Stimulated activated CD8-positive, alpha-beta memory T cell treated with anti-CD3 and anti-CD28 coated beads, Interleukin-7, amount 100 ng/mL, for 24 hours (primary cell): ENCODE measurements around the gene PANX2.

ENCODE experiments used
- DNase-seq: peaks from one replicate; pipeline ENCODE4 v3.0.0-alpha.2; 2020; ENCODE audit warnings: low read depth

The PANX2 gene

GRCh38 chr22:50171965-50172421 lies 1.5 kb downstream of the PANX2 start:
- no peak for DNase-seq

GRCh38 chr22:50173311-50173982 lies 2.9 kb downstream of the PANX2 start:
- DNase-seq: no peak

DNA sequence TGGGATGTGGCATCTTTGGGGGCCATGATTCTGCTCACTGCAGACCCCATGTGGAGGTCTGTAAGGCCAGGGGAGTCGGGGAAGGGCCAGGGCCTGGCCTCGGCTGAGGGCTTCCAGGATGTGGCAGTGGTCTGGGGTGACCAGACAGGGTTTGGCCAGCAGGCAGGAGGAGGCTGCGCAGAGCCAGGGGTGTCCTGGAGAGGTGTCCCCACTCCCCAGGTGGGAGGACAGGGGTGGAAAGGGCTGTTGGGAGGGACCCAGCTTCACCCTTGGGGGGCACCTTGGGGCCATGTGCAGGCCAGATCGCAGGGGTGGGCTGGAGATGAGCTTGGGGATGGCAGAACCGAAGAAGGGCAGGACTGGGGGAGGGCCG lies 3.4 kb downstream of the PANX2 start:
- DNase-seq: no peak

DNA sequence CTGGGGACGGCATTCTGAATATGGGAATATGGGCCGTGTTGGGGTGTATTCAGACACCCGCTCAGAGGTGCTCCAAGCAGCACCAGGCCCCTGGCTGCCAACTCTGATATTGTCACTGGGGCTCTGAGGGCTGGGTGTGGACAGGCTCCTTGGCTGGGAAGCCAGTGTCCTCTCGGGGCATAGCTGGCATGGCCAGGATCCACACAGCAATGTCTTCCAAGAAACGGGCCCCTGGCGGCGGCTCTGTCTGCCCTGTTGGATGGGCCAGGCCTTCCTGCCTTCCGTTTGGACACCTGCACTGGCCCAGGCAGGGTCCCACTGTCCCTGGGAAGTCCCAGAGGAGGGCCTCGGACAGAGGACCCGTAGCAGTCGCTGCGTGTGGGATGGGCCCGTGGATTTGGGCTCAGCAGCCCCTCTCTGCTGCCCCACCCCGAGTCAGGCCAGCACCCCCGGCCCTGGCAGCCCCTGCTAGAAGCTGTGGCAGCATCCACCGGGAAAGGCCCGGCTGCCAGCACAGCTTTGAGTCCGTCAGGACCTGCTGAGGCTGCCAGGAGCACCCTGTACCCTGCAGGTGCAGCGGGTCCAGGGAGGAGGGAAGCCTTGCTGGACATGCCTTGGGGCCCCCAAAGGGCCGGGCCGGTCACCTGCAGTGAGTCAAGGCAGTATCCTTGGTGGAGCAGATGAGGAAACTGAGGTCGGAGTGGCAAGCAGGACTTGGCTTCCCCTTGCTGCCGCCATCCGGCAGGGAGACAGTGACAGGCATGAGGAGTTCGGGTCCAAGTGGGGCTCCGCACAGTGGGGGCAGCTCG lies 4.1 kb downstream of the PANX2 start:
- DNase-seq: no peak

GRCh38 chr22:50175191-50175461 lies 4.6 kb downstream of the PANX2 start:
- no peak for DNase-seq

DNA sequence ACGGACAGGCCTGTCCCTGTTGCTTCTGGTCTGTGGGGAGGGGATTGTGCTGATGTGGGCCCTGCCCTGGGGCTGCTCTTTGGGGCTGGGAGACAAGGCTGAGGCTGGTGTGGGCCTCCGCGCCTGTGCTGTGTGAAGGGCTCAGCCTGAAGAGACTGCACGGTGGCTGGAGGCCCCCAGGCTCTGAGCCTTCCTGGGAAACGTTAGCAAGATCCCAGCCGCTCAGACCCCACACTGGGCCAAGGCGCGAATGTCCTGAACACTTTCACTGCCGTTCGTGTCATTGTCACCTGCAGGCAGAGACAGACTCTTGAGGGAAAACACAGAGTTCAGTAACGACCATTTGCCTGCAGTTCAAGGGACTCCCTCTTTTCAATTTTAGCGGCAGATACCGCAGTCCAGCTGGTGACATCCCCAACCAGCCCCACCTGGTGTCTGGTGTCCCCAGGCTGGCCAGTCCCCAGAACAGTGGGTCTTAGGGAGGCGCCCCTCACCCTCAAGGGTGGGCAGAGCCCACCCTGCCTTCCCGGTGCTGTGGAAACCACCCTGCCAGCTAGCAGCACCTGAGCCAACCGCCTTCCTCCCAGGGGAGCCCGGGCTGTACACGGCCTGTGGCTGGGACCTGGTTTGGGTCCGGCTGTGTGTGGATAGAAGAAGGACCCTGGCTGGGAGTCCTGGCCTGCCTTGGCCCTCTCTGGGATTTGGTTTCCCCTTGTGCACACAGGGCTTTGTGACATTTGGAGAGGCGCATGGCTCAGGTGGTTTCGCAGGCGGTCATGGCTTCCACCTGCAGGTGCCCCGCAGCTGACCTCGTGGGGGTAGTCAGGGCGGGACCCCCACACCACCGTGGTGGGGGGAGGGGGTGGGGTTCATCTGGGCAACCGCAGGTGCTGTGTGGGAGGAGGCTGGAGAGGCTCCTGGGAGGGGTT lies 5.7 kb downstream of the PANX2 start:
- DNase-seq: no peak

- DNase-seq: no peak
Observed at GRCh38 chr22:50176850-50177536, 6.5 kb downstream of the PANX2 start.

GRCh38 chr22:50177537-50178470 lies 7.3 kb downstream of the PANX2 start:
- DNase-seq: no peak

- DNase-seq: no peak
Observed at GRCh38 chr22:50178471-50178864, 7.9 kb downstream of the PANX2 start.

- DNase-seq: no peak
Observed at GRCh38 chr22:50178871-50179869, 8.6 kb downstream of the PANX2 start.

DNA sequence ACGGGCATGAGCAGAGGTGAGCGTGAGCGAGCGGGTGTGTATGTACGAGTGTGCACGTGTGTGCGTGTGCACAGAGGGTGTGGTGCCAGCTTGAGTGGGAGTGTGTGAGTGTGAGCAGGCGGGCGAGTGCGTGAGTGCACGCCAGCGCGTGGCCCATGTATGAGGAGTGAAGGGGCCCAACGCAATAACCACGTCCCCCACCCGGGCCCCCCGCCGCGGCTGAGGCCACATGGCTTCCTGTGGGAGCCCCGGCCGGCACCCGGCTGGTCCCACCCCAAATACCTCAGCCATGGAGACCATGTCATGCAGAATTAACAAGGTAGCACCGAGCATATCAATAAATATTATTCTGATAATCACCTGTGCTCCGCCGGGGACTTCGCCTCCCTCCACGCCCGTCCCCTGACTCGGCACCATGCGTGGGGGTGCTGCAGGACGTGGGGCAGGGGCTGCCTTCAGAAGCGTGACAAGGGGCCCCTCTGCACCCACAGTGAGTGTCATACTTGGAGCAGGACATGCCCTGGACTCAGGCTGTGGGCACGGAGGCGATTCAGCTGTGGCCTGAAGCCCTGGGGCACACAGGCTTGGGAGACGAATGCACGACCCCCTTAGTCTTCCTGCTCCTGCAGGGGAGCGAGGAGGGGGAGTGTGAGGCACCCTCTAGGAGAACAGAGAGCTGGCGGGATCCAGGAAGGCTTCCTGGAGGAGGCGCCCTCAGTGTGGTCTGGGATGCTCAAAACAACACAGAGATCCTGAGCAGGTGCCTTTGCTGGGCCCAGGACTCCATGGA lies 9.6 kb downstream of the PANX2 start:
- no peak for DNase-seq

DNA sequence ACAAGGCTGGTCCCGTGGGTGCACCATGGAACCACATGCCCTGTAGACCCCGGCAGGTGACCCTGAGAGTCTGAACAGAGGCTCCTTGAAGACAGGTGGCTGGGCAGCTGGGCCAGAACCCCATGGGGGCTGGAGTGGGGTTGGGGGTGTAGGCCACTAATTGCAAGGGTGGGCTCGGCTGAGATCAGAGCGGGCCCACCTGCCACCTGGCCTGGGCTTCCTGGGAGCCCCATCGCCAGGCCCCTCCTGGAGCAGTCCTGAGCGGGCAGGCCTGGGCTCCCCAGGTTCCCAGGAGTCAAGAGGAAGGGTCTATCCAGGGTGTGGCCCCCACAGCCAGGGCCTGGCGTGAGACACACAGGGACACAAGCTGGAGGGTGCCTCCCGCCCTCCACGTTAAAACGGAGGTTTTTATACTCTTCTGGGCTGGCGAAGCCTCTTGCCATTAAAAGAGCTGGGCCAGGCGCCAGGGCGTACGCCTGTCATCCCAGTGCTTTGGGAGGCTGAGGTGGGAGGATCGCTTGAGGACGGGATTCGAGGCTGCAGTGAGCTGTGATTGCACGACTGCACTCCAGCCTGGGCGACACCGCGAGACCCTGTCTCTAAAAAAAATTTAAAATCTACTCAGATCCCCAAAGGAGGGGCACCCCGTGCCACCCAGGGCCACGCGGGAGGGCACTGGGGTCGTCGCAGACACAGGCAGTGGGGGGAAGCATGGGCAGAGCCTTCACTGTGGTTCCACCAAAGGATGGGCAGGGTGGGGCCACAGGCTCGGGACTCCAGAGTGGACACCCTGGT lies 10.4 kb downstream of the PANX2 start:
- DNase-seq: no peak

- no peak for DNase-seq
Observed at GRCh38 chr22:50182176-50183081, 11.9 kb downstream of the PANX2 start.

GRCh38 chr22:50183141-50183971 lies 12.8 kb downstream of the PANX2 start:
- no peak for DNase-seq

DNA sequence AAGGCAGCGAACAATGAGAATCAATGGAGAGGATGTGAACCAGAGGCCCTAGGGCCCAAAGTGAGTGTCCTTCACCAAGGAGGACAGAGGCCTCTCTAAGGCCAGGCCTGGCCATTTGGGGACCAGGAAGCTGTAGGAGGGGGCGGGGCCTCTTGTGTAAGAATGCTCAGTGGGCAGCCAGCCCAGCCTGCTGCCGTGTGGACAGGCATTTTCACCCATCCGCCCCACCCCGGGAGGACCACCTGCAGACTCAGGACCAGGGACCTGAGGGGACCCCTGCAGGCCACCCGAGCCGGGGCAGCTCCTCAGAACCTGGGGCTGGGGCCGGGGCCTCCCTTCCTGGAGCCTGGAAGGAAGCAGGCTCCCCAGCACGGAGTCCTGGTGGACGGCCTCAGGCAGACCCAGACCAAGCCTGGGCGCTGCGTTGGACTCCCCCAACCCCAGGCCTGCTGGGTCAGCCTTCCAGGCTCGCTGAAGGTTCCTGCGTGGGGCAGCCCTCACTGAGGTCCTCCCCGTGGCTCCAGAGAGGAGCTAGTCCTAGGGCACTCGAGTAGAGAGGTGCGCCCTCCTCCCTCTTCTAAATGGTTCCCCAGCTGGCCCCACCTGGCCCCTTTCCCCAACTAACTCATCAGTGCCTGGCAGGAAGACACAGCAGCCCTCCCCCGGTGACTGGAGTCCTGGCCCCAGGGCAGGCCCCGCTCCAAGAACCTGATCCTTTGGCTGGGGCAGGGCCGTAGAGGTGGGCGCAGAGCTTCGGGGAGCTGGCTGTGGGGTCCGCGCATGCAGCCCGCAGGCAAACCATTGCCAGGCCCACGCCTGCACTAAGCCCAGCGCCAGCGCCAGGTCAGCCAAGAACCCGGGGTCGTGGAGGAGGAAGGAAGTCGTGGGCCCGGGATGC lies 13.7 kb downstream of the PANX2 start:
- DNase-seq: no peak
